Gastrocnemius medialis (tissue), 4 donors: Measurements from ENCODE around the gene CBL. TPM values are rescaled to one million over a fixed set of nuclear protein-coding genes. Genes with fewer than 3 reads are reported as not detected.
"Not testable (repeated sequence)": the region's sequence is repeated elsewhere in the genome, so short reads cannot be mapped to it uniquely, and the experiment has no call there.

Experiments used
- ATAC-seq, 2 donors: fragments of 150-250 bp; one replicate each; pipeline ENCODE4 v1.9.1; 2016
- DNase-seq, 2 donors: peaks; one replicate each; pipeline ENCODE4 v3.0.0-alpha.2; 2019
- H3K27ac ChIP-seq, 4 donors: fragments of 200-600 bp; sonication (generic); 1 replicate in 1 of 4; 2 replicates in 3 of 4; pipeline ENCODE4 v1.5.1; 2016 to 2018; ENCODE audit warnings: mild to moderate bottlenecking in 2 of 4, moderate library complexity in 1 of 4
- H3K27me3 ChIP-seq, 3 donors: fragments of 200-600 bp; sonication (generic) in 2 of 3; 1 replicate in 1 of 3; 2 replicates in 2 of 3; pipeline versions ENCODE4 v1.5.1 to v1.6.0; 2016 to 2019; ENCODE audit warnings: mild to moderate bottlenecking in 1 of 3, moderate library complexity in 1 of 3
- H3K36me3 ChIP-seq, 2 donors: fragments of 200-600 bp; sonication (generic) in 1 of 2; one replicate each; pipeline ENCODE4 v1.5.1; 2017 to 2018
- H3K4me1 ChIP-seq, 2 donors: fragments of 200-600 bp; sonication (generic) in 1 of 2; one replicate each; pipeline ENCODE4 v1.5.1; 2016 to 2017; ENCODE audit warnings: mild to moderate bottlenecking in 2 of 2
- H3K4me3 ChIP-seq, 4 donors: fragments of 200-600 bp; sonication (generic) in 3 of 4; 1 replicate in 1 of 4; 2 replicates in 3 of 4; pipeline ENCODE4 v1.5.1; 2016 to 2019; ENCODE audit warnings: mild to moderate bottlenecking in 2 of 4
- H3K9me3 ChIP-seq, 3 donors: fragments of 200-600 bp; sonication (generic) in 2 of 3; 1 replicate in 1 of 3; 2 replicates in 2 of 3; pipeline ENCODE4 v1.5.1; 2016 to 2019
- POLR2A ChIP-seq, 2 donors: fragments of 450-650 bp; IDR thresholded peaks; one replicate each; pipeline ENCODE4 v1.6.1; 2017; ENCODE audit warnings: antibody characterized with exemption in 2 of 2, mild to moderate bottlenecking in 2 of 2, moderate library complexity in 2 of 2
- in situ Hi-C, 4 donors: fragments of 200-750 bp; cut with MboI; loops; one replicate each; pipeline versions ENCODE4 v1.15.0 to v1.8.0; 2017; ENCODE audit warnings: low sequenced_read_pairs in 4 of 4
- intact Hi-C: fragments of 100-400 bp; cut with DNase I; formaldehyde crosslinking; loops from one replicate; pipeline ENCODE4 v1.15.1; 2023; ENCODE audit warnings: low total_unique reads
- total RNA-seq, 4 donors: library from RNA; depleted of rRNA; stranded (reverse); fragments of >200 nt; gene quantifications; one replicate each; pipeline versions ENCODE4 v1.1.0 to v1.2.3, GENCODE V29; 2016
- TF ChIP-seq, protein P1 (sequence below), 5 experiments: fragments of 450-650 bp in 3 of 5; fragments of 200-600 bp in 2 of 5; sonication (generic) in 2 of 5; IDR thresholded peaks in 4 of 5; conservative IDR thresholded peaks in 1 of 5; 1 replicate in 4 of 5; 2 replicates in 1 of 5; pipeline ENCODE4 v1.5.1; 2016 to 2019; ENCODE audit warnings: antibody characterized with exemption in 5 of 5, mild to moderate bottlenecking in 3 of 5, moderate library complexity in 3 of 5

The CBL gene
- total RNA-seq, 4 donors from 2014 or later: 3.0 to 6.7 (median 4.5) TPM

DNA sequence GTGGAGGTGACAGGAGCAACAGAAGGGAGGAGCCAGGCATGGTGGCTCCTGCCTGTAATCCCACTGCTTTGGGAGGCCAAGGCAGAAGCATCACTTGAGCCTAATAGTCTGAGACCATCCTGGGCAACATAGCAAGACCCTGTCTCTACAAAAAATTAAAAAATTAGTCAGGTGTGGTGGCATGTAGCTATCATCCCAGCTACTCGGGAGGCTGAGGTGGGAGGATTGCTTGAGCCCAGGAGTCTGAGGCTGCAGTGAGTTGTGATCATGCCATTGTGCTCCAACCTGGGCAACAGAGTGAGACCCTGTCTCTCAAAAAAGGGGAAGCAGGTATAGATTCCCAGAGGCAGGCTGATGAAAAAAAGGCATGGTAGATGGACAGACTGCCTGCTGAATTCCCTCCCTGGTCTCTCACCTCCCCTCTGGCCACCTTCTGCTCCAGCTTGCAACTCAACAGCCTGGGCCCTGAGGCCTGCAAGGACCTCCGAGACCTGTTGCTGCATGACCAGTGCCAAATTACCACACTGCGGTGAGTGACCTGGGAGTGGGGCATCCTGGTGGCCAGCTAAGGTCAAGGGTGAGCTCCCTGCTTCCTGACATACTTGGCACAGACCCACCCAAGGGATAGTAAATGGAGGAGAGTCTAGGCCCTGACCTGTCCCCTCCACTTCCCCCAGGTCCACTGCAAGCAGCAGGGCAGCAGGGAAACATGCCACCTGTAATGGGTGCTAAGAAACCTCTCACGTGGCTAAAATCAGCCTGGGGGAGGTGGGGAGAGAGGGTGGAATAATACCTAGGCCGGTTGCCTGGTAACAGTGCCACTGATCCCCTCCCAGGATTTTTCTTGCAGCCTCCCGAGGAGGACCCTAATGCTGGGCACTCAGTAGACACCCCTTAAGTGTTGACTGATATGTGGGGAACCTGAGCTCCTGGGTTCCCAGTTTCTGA lies 25.1 kb upstream of the CBL start:
- no peak for ATAC-seq
- no peaks in the 10 kb centered on the region for H3K4me1 ChIP-seq
- in situ Hi-C loops: no loop called here
- no peak overlapping the region for H3K4me3 ChIP-seq
- H3K27me3 ChIP-seq: no peaks in the 10 kb centered on the region
- TF ChIP-seq, protein P1, sequence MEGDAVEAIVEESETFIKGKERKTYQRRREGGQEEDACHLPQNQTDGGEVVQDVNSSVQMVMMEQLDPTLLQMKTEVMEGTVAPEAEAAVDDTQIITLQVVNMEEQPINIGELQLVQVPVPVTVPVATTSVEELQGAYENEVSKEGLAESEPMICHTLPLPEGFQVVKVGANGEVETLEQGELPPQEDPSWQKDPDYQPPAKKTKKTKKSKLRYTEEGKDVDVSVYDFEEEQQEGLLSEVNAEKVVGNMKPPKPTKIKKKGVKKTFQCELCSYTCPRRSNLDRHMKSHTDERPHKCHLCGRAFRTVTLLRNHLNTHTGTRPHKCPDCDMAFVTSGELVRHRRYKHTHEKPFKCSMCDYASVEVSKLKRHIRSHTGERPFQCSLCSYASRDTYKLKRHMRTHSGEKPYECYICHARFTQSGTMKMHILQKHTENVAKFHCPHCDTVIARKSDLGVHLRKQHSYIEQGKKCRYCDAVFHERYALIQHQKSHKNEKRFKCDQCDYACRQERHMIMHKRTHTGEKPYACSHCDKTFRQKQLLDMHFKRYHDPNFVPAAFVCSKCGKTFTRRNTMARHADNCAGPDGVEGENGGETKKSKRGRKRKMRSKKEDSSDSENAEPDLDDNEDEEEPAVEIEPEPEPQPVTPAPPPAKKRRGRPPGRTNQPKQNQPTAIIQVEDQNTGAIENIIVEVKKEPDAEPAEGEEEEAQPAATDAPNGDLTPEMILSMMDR (IDR thresholded peaks at IDR 0.05 in 4 of 5, conservative IDR thresholded peaks at IDR 0.05 in 1 of 5): no peak
- TF ChIP-seq POLR2A (IDR thresholded peaks at IDR 0.05): no peak
- no peak for DNase-seq
- H3K27ac ChIP-seq: no peak overlapping the region
- intact Hi-C loops: no loop called here
- H3K9me3 ChIP-seq: no peaks in the 10 kb centered on the region
- H3K36me3 ChIP-seq: peaks cover 0 to 23% of the 10 kb centered on the region in 2 donors

DNA sequence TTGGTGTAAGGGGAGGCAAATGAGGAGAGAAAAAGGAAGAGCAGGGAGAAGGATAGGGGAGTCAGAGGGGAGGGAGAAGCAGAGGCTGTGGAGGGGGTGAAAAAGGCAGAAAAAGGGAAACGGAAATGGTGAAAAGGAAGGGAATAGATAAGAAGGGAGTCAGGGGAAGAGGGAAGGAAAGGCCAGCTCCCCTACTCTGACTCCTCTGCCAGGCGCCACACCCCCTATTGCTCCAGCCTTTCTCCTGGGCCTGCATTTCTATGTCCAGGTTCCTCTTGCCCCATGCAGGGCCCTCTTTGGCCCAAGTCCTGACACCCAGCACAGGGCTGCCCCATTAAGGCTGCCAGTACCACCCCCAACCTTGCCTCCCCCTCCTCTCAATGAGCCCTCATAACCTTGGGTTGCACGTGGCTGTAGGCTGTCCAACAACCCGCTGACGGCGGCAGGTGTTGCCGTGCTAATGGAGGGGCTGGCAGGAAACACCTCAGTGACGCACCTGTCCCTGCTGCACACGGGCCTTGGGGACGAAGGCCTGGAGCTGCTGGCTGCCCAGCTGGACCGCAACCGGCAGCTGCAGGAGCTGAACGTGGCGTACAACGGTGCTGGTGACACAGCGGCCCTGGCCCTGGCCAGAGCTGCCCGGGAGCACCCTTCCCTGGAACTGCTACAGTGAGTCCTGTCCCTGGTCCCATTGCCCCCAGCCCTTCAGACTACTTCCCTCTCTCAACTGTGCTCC lies 24.3 kb upstream of the CBL start:
- Histone ChIP-seq H3K27me3 (no peaks in the 10 kb centered on the region), H3K27ac (no peak overlapping the region), H3K9me3 (no peaks in the 10 kb centered on the region), H3K4me3 (no peak overlapping the region), H3K4me1 (no peaks in the 10 kb centered on the region), H3K36me3 (peaks cover 0 to 23% of the 10 kb centered on the region in 2 donors)
- no peak for ATAC-seq
- in situ Hi-C loops: no loop called here
- DNase-seq: no peak
- no peak for TF ChIP-seq POLR2A (IDR thresholded peaks at IDR 0.05)
- TF ChIP-seq, protein P1 (IDR thresholded peaks at IDR 0.05 in 4 of 5, conservative IDR thresholded peaks at IDR 0.05 in 1 of 5): no peak
- intact Hi-C loops: no loop called here

DNA sequence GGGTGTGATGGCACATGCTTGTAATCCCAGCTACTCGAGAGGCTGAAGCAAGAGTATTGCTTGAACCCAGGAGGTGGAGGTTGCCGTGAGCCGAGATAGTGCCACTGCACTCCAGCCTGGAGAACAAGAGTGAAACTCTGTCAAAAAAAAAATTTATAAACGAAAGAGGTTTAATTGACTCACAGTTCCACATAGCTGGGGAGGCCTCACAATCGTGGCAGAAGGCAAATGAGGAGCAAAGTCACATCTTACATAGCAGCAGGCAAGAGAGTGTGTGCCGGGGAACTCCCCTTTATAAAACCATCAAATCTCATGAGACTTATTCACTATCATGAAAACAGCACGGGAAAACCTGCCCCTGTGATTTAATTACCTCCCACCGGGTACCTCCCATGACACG lies 21.7 kb upstream of the CBL start:
- H3K27ac ChIP-seq, H3K4me3 ChIP-seq, DNase-seq, ATAC-seq, H3K27me3 ChIP-seq, in situ Hi-C loops, H3K4me1 ChIP-seq, intact Hi-C loops, H3K9me3 ChIP-seq: not testable (repeated sequence)
- peaks cover 0 to 23% of the 10 kb centered on the region in 2 donors for H3K36me3 ChIP-seq

DNA sequence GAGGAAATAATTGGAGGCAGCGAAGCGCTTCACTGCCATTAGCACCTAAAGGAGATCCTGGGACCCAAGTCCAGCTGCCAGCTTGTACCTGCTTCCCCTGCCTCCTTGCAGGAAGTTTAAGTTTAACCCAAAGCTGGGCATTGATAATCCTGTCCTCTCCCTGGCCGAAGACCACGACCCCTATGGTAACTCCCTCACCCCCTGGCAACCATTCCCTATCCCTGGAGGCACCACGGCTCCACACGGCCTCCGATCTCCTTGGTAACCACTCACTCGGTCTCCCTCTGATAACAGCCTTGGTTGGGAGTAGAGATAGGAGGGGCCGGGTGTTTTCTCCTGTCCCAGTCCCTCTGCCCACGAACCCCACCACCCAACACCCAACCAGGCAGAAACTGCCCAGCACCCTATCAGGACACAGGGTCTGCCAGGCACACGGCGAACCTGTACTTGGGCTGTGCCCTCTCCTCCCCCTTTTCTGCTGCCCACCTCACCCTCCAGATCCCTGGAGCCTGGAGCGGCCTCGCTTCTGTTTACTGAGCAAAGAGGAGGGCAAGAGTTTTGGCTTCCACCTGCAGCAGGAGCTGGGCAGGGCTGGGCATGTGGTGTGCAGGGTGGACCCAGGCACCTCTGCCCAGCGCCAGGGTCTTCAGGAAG lies 20.0 kb upstream of the CBL start:
- no peaks in the 10 kb centered on the region for H3K4me1 ChIP-seq
- H3K36me3 ChIP-seq: peaks cover 0 to 11% of the 10 kb centered on the region in 2 donors
- TF ChIP-seq POLR2A (IDR thresholded peaks at IDR 0.05): no peak
- TF ChIP-seq, protein P1 (IDR thresholded peaks at IDR 0.05 in 4 of 5, conservative IDR thresholded peaks at IDR 0.05 in 1 of 5): no peak
- no peak for DNase-seq
- intact Hi-C loops: no loop called here
- no peak overlapping the region for H3K4me3 ChIP-seq
- no peak for ATAC-seq
- H3K9me3 ChIP-seq: no peaks in the 10 kb centered on the region
- H3K27me3 ChIP-seq: no peaks in the 10 kb centered on the region
- H3K27ac ChIP-seq: no peak overlapping the region
- in situ Hi-C loops: no loop called here
